Lower leg skin (tissue), 4 donors: ENCODE measurements around the gene SIN3B. TPM values are rescaled to one million over a fixed set of nuclear protein-coding genes. Genes with fewer than 3 reads are reported as not detected.

Experiments used
- DNase-seq, 2 donors: peaks; one replicate each; pipeline ENCODE4 v3.0.0-alpha.2; 2019; ENCODE audit warnings: low spot score in 2 of 2
- H3K4me3 ChIP-seq: fragments of 200-600 bp; sonication (generic); 2 replicates; pipeline ENCODE4 v1.5.1; 2017; ENCODE audit warnings: mild to moderate bottlenecking, low read depth; ENCODE audit not compliant: poor library complexity, severe bottlenecking
- POLR2A ChIP-seq, 2 donors: fragments of 450-650 bp; IDR thresholded peaks; one replicate each; pipeline ENCODE4 v1.6.1; 2016 to 2017; ENCODE audit warnings: antibody characterized with exemption in 2 of 2, mild to moderate bottlenecking in 1 of 2, moderate library complexity in 1 of 2
- WGBS, 2 donors: methylation state at CpG; one replicate each; pipeline ENCODE4 v1.1.5; 2018; 5-methylcytosine and 5-hydroxymethylcytosine counted together
- intact Hi-C: fragments of 100-400 bp; cut with DNase I; formaldehyde crosslinking; loops from one replicate; pipeline ENCODE4 v1.15.0; 2023; ENCODE audit warnings: low total_unique reads
- total RNA-seq, 4 donors: library from RNA; depleted of rRNA; stranded (reverse); fragments of >200 nt; gene quantifications; one replicate each; pipeline ENCODE4 v1.1.0, GENCODE V29; 2016
- TF ChIP-seq, protein P1 (sequence below), 3 donors: fragments of 450-650 bp; IDR thresholded peaks; one replicate each; pipeline ENCODE4 v1.5.1; 2016; ENCODE audit warnings: antibody characterized with exemption in 3 of 3, mild to moderate bottlenecking in 3 of 3, moderate library complexity in 2 of 3

The SIN3B gene
- total RNA-seq, 4 donors from 2014 or later, result 26.3 to 54.4 (median 40.1) TPM

DNA sequence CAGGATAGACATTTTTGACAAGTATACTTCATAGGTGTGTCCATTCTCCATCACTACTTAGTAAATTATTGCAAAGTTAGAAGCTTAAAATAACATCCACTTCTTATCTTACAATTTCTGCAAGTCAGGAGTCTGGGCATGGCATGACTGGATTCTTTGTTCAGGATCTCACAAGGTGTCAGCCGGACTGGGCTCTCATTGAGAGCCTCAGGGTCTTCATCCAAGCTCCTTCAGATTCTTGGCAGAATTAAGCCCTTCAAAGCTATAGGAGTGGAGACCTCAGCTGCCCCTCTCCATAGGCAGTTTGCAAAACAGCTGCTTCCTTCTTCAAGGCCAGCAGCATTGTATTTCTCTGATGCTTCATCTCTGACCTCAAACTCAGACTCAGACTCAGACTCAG, 9.1 kb upstream of the SIN3B start:
- TF ChIP-seq, protein P1, sequence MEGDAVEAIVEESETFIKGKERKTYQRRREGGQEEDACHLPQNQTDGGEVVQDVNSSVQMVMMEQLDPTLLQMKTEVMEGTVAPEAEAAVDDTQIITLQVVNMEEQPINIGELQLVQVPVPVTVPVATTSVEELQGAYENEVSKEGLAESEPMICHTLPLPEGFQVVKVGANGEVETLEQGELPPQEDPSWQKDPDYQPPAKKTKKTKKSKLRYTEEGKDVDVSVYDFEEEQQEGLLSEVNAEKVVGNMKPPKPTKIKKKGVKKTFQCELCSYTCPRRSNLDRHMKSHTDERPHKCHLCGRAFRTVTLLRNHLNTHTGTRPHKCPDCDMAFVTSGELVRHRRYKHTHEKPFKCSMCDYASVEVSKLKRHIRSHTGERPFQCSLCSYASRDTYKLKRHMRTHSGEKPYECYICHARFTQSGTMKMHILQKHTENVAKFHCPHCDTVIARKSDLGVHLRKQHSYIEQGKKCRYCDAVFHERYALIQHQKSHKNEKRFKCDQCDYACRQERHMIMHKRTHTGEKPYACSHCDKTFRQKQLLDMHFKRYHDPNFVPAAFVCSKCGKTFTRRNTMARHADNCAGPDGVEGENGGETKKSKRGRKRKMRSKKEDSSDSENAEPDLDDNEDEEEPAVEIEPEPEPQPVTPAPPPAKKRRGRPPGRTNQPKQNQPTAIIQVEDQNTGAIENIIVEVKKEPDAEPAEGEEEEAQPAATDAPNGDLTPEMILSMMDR (IDR thresholded peaks at IDR 0.05), result no peak
- no peak for TF ChIP-seq POLR2A (IDR thresholded peaks at IDR 0.05)
- 83 to 84% methylated on average over 1 of the region's 1 CpG for WGBS, 2 donors
- no peak for DNase-seq
- H3K4me3 ChIP-seq, result no peak overlapping the region
- intact Hi-C loops, result no loop called here

DNA sequence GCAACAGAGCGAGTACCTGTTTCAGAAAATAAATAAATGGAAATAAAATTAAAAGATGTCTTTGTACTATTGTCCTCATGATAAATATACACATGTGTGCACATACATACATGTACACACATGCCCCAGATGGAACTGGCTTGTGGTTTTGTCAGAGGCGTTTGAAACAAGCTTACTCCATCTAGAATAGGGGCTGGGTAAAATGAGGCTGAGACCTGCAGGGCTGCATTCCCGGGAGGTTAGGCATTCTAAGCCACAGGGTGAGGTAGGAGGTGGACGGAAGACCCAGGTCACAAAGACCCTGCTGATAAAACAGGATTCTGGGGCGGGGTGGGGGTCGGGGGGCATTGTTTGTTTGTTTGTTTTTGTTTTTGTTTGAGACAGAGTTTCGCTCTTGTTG, 8.1 kb upstream of the SIN3B start:
- DNase-seq, result no peak
- intact Hi-C loops, result no loop called here
- WGBS, 2 donors, result 62 to 69% methylated on average over 7 of the region's 7 CpGs
- TF ChIP-seq POLR2A (IDR thresholded peaks at IDR 0.05), result no peak
- TF ChIP-seq, protein P1 (IDR thresholded peaks at IDR 0.05), result no peak
- no peak overlapping the region for H3K4me3 ChIP-seq

DNA sequence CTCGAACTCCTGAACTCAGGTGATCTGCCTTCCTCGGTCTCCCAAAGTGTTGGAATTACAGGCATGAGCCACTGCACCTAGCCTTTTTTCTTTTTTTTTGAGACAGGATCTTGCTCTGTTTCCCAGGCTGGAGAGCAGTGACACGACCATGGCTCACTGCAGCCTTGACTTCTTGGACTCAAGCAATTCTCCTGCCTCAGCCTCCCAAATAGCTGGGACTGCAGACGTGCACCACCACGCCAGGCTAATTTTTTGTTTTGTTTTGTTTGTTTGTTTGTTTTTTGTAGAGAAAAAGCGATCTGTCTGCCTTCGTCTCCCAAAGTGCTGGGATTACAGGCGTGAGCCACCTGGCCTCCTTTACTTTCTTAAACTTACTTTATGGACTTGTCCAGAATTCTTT, 6.5 kb upstream of the SIN3B start:
- TF ChIP-seq POLR2A (IDR thresholded peaks at IDR 0.05), result no peak
- TF ChIP-seq, protein P1 (IDR thresholded peaks at IDR 0.05), result no peak
- intact Hi-C loops, result no loop called here
- 87 to 96% methylated on average over 8 of the region's 8 CpGs for WGBS, 2 donors
- no peak for DNase-seq
- no peak overlapping the region for H3K4me3 ChIP-seq

DNA sequence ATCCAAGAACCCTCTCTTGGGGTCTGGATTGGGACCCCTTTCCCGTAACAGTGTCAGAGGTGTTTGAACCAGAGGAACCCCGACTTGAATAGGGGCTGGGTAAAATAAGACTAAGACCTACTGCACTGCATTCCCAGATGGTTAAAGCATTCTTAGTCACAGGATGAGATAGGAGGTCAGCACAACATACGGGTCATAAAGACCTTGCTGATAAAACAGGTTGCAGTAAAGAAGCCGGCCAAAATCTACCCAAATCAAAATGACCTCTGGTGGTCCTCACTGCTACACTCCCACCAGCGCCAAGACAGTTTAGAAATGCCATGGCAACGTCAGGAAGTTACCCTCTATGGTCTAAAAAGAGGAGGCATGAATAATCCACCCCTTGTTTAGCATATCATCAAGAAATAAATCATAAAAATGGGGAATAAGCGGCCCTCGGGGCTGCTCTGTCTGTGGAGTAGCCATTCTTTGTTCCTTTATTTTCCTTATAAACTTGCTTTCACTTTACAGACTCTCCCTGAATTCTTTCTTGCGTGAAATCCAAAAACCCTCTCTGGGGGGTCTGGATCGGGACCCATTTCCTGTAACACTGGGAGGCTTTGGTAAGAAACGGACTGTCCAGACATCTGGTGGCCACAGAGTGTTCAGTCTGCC, 4.4 kb upstream of the SIN3B start:
- intact Hi-C loops, result no loop called here
- H3K4me3 ChIP-seq, result no peak overlapping the region
- DNase-seq, result no peak
- TF ChIP-seq POLR2A (IDR thresholded peaks at IDR 0.05), result no peak
- TF ChIP-seq, protein P1 (IDR thresholded peaks at IDR 0.05), result no peak
- 27 to 30% methylated on average over 11 of the region's 11 CpGs for WGBS, 2 donors

DNA sequence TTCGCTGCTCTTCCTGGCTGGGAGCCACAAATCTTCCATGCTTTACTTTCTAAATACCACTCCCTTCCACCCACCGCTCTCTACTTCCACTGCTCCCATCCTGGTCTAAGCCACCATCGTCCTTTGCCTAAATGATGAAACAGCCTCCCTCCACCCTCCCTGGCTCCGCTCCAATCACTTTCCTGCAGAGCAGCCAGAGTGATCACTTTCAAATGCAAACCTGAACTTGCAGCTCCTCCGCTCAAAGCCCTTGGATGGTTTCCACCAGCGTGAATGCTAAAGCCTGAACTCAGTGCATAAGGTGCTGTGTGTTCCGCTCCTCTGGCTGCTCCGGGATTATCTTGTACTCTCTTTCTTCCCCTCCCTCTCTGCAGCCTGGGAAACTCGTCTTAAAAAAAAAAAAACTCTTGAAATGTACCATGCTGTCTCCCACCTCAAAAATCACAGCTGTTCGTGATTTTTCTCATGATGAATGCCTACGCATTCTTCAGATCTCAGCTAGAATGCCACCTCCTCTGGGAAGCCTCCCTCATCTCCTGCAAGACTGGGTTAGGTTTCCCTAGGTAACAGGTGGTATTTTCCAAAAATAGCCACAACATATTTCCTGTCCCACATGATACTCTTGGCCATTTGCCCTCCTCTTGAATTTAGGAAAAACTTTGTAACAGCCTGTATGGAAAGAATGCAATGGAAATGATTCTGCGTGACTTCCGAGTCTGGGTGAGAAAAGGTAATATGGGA, 3.7 kb upstream of the SIN3B start:
- no peak overlapping the region for H3K4me3 ChIP-seq
- TF ChIP-seq POLR2A (IDR thresholded peaks at IDR 0.05), result no peak
- TF ChIP-seq, protein P1 (IDR thresholded peaks at IDR 0.05), result no peak
- 7 to 11% methylated on average over 13 of the region's 13 CpGs for WGBS, 2 donors
- intact Hi-C loops, result no loop called here
- DNase-seq, result peak; percentile 55 to 92
